OCI-LY1 (cell line): ENCODE results near the gene FBXL15.

ENCODE experiments used
- H2AFZ ChIP-seq: fragments of 200-600 bp; sonication (generic), shearing (Covaris generic); 2 replicates; pipeline ENCODE4 v1.6.0; 2014; ENCODE audit warnings: antibody characterized with exemption, mild to moderate bottlenecking, low read length
- H3F3A ChIP-seq: fragments of 200-600 bp; sonication (generic), shearing (Covaris generic); 2 replicates; pipeline ENCODE4 v1.6.0; 2014; ENCODE audit warnings: mild to moderate bottlenecking, antibody characterized with exemption, low read length, moderate library complexity; ENCODE audit not compliant: insufficient read depth
- H3K27ac ChIP-seq: fragments of 200-600 bp; sonication (generic); 2 replicates; pipeline ENCODE4 v1.5.1; 2014; ENCODE audit warnings: low read length, mixed run types, mild to moderate bottlenecking, low read depth; ENCODE audit not compliant: poor library complexity, severe bottlenecking
- H3K27me3 ChIP-seq: fragments of 200-600 bp; sonication (generic); 2 replicates; pipeline ENCODE4 v1.6.0; 2014; ENCODE audit warnings: antibody characterized with exemption, mild to moderate bottlenecking, low read length, moderate library complexity; ENCODE audit not compliant: insufficient read depth
- H3K36me3 ChIP-seq: fragments of 200-600 bp; sonication (generic); 2 replicates; pipeline ENCODE4 v1.6.1; 2014; ENCODE audit warnings: mild to moderate bottlenecking, antibody characterized with exemption, low read length, moderate library complexity, mixed read lengths; ENCODE audit not compliant: insufficient read depth
- H3K4me1 ChIP-seq: fragments of 200-600 bp; sonication (generic); 2 replicates; pipeline ENCODE4 v1.5.1; 2014; ENCODE audit warnings: mild to moderate bottlenecking, low read length, moderate library complexity; ENCODE audit not compliant: insufficient read depth, severe bottlenecking
- H3K4me2 ChIP-seq: fragments of 200-600 bp; sonication (generic), shearing (Covaris generic); 2 replicates; pipeline ENCODE4 v1.6.1; 2014; ENCODE audit warnings: low read length
- H3K4me3 ChIP-seq: fragments of 200-600 bp; sonication (generic); 2 replicates; pipeline ENCODE4 v1.5.1; 2014; ENCODE audit warnings: low read length, low read depth, mild to moderate bottlenecking, mixed read lengths; ENCODE audit not compliant: poor library complexity, severe bottlenecking
- H3K79me2 ChIP-seq: fragments of 200-600 bp; shearing (Covaris generic); 2 replicates; pipeline ENCODE4 v1.6.1; 2016; ENCODE audit warnings: mixed run types, low read length, mixed read lengths; ENCODE audit not compliant: insufficient read depth
- H3K9ac ChIP-seq: fragments of 200-600 bp; sonication (generic), shearing (Covaris generic); 2 replicates; pipeline ENCODE4 v1.6.1; 2014; ENCODE audit warnings: mild to moderate bottlenecking, low read length, mixed read lengths
- H3K9me2 ChIP-seq: fragments of 200-600 bp; sonication (generic), shearing (Covaris generic); 2 replicates; pipeline ENCODE4 v1.6.1; 2014; ENCODE audit warnings: low read depth, mild to moderate bottlenecking, low read length, mixed read lengths
- H3K9me3 ChIP-seq: fragments of 200-600 bp; shearing (Covaris generic); 2 replicates; pipeline ENCODE4 v1.6.1; 2014; ENCODE audit warnings: low read length, mixed read lengths
- H4K20me1 ChIP-seq: fragments of 200-600 bp; sonication (generic), shearing (Covaris generic); 2 replicates; pipeline ENCODE4 v1.6.0; 2016; ENCODE audit warnings: mild to moderate bottlenecking, low read length; ENCODE audit not compliant: insufficient read depth
- EZH2 ChIP-seq: fragments of 200-600 bp; sonication (generic), shearing (Covaris generic); IDR thresholded peaks from 2 replicates; pipeline ENCODE4 v1.8.0; 2017; ENCODE audit warnings: borderline replicate concordance, mixed run types, mild to moderate bottlenecking, antibody characterized with exemption, low read length, moderate library complexity, mixed read lengths
- TF ChIP-seq, protein P1 (sequence below): fragments of 200-600 bp; sonication (generic), shearing (Covaris generic); IDR thresholded peaks from 2 replicates; pipeline ENCODE4 v1.5.1; 2017; ENCODE audit warnings: mild to moderate bottlenecking, antibody characterized with exemption, low read length, moderate library complexity, mixed read lengths

Gene FBXL15

DNA sequence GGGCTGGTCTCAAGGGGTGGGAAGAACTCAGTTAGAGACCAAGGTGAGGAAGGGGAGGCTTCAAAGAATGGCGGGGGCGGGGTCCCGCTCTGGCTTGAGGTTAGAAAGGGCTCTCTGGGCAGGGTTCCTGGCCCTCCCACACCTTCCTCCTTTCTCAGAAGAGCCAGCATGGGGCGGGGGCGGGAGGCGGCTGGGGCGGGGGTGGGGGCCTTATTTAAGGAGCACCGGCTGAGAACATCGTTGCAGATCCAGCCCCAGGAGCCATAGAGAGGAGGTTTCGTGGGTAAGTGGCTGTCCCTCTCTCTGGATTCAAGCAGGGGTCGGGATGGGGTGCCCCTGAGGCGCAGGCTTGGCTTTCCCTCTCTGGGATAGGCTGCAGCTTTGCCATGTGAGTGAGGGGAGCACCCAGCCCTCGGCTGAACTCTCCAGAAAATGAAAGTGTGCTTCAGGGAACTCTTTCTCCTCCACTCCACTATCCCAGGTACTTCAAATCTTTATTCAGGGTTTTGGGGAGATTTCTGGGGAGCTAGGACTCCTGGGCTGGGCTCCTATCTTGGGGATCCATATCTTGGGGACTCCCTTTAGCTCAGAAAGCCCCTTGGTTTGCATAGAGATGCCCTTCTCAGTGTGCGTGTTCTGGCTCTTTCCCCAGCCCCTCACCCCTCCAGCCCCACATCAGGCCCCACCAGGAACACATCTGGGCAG, 15.0 kb downstream of the FBXL15 start:
- no peaks in the 10 kb centered on the region for H4K20me1 ChIP-seq
- H3K9me3 ChIP-seq: no peaks in the 10 kb centered on the region
- H3K79me2 ChIP-seq: no peaks in the 10 kb centered on the region
- H2AFZ ChIP-seq: no peak overlapping the region
- H3K27ac ChIP-seq: no peak overlapping the region
- no peaks in the 10 kb centered on the region for H3F3A ChIP-seq
- H3K4me1 ChIP-seq: peaks cover 27% of the 10 kb centered on the region
- no peaks in the 10 kb centered on the region for H3K9me2 ChIP-seq
- H3K36me3 ChIP-seq: no peaks in the 10 kb centered on the region
- no peak overlapping the region for H3K4me2 ChIP-seq
- H3K9ac ChIP-seq: no peak overlapping the region
- no peak overlapping the region for H3K4me3 ChIP-seq
- TF ChIP-seq, protein P1, sequence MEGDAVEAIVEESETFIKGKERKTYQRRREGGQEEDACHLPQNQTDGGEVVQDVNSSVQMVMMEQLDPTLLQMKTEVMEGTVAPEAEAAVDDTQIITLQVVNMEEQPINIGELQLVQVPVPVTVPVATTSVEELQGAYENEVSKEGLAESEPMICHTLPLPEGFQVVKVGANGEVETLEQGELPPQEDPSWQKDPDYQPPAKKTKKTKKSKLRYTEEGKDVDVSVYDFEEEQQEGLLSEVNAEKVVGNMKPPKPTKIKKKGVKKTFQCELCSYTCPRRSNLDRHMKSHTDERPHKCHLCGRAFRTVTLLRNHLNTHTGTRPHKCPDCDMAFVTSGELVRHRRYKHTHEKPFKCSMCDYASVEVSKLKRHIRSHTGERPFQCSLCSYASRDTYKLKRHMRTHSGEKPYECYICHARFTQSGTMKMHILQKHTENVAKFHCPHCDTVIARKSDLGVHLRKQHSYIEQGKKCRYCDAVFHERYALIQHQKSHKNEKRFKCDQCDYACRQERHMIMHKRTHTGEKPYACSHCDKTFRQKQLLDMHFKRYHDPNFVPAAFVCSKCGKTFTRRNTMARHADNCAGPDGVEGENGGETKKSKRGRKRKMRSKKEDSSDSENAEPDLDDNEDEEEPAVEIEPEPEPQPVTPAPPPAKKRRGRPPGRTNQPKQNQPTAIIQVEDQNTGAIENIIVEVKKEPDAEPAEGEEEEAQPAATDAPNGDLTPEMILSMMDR: no peak
- no peak for TF ChIP-seq EZH2
- no peaks in the 10 kb centered on the region for H3K27me3 ChIP-seq

DNA sequence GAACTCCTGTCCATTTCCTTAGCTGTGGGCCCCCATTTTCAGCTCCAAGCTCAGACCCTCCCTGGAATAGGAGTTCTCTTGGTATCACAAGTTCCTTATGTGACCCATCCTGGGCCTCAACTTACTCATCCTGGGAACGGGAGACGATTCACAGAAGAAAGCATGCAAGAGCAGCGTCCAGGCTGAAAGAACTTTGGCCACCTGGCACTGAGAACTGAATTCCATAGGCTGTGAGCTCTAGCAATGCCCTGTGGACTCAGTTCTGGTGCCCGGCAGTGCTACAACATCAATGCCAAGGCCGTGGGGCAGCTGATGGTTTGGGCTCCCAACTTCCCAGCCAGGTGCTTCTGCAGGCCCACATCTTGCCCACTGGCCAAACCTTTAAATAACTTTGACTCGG, 15.7 kb downstream of the FBXL15 start:
- no peaks in the 10 kb centered on the region for H3K27me3 ChIP-seq
- TF ChIP-seq, protein P1: no peak
- TF ChIP-seq EZH2: no peak
- no peak overlapping the region for H3K4me2 ChIP-seq
- no peaks in the 10 kb centered on the region for H4K20me1 ChIP-seq
- H3K79me2 ChIP-seq: no peaks in the 10 kb centered on the region
- H2AFZ ChIP-seq: no peak overlapping the region
- H3F3A ChIP-seq: no peaks in the 10 kb centered on the region
- H3K9me3 ChIP-seq: no peaks in the 10 kb centered on the region
- H3K36me3 ChIP-seq: no peaks in the 10 kb centered on the region
- no peaks in the 10 kb centered on the region for H3K9me2 ChIP-seq
- no peak overlapping the region for H3K4me3 ChIP-seq
- H3K4me1 ChIP-seq: peaks cover 29% of the 10 kb centered on the region
- H3K27ac ChIP-seq: no peak overlapping the region
- H3K9ac ChIP-seq: no peak overlapping the region

DNA sequence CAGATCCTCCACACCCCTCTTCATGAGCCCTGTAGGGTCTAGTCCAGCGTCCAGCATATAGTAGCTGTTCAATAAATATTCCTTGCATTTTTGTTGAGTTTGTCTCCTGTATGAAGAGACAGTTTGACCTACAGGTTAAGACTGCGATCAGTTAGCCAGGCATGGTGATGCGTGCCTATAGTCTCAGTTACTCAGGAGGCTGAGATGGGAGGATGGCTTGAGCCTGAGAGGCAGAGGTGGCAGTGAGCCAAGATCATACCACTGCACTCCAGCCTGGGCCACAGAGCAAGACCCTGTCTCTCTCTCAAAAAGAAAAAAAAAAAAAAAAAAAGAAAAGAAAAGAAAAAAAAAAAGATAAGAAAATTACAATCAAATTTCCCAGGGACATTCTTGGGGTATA, 16.9 kb downstream of the FBXL15 start:
- no peak overlapping the region for H2AFZ ChIP-seq
- no peaks in the 10 kb centered on the region for H3K27me3 ChIP-seq
- H3K27ac ChIP-seq: no peak overlapping the region
- H3F3A ChIP-seq: no peaks in the 10 kb centered on the region
- H3K79me2 ChIP-seq: no peaks in the 10 kb centered on the region
- peaks cover 23% of the 10 kb centered on the region for H3K4me1 ChIP-seq
- no peaks in the 10 kb centered on the region for H3K9me3 ChIP-seq
- no peak for TF ChIP-seq EZH2
- TF ChIP-seq, protein P1: no peak
- H4K20me1 ChIP-seq: no peaks in the 10 kb centered on the region
- no peak overlapping the region for H3K4me2 ChIP-seq
- H3K4me3 ChIP-seq: no peak overlapping the region
- H3K36me3 ChIP-seq: no peaks in the 10 kb centered on the region
- no peaks in the 10 kb centered on the region for H3K9me2 ChIP-seq
- H3K9ac ChIP-seq: no peak overlapping the region
